Type B pancreatic cell (in vitro differentiated cells): ENCODE results near the gene RALY. TPM values are rescaled to one million over a fixed set of nuclear protein-coding genes. Genes with fewer than 3 reads are reported as not detected.
A peak's percentile ranks its signal among the peaks of the same experiment; 100 is the strongest.

Source experiments
- DNase-seq: peaks from one replicate; pipeline ENCODE4 v3.0.0; 2021; ENCODE audit warnings: mixed read lengths; ENCODE audit not compliant: unreplicated experiment; ENCODE audit errors: extremely low spot score
- H3K27ac Mint-ChIP-seq: 2 replicates; pipeline ENCODE4 v1.8.0; 2021; ENCODE audit warnings: mild to moderate bottlenecking, mixed read lengths
- H3K27me3 Mint-ChIP-seq: 2 replicates; pipeline ENCODE4 v1.8.0; 2021; ENCODE audit warnings: mixed read lengths
- H3K36me3 Mint-ChIP-seq: 2 replicates; pipeline ENCODE4 v1.8.0; 2021; ENCODE audit warnings: mixed read lengths
- H3K4me1 Mint-ChIP-seq: one replicate; pipeline ENCODE4 v1.8.0; 2021; ENCODE audit warnings: mixed read lengths; ENCODE audit not compliant: unreplicated experiment
- H3K4me3 Mint-ChIP-seq: 2 replicates; pipeline ENCODE4 v1.8.0; 2021; ENCODE audit warnings: mild to moderate bottlenecking, mixed read lengths
- H3K9me3 Mint-ChIP-seq: 2 replicates; pipeline ENCODE4 v1.8.0; 2021; ENCODE audit warnings: mixed read lengths
- total RNA-seq: library from RNA; stranded (reverse); gene quantifications from 2 replicates; pipeline ENCODE4 v1.2.1, GENCODE V29; 2021; ENCODE audit warnings: low replicate concordance
- TF ChIP-seq, protein P1 (sequence below): fragments of 200-600 bp; sonication (generic); conservative IDR thresholded peaks from 2 replicates; pipeline ENCODE4 v1.5.0; 2021; ENCODE audit warnings: antibody characterized with exemption, mild to moderate bottlenecking

The RALY gene
- total RNA-seq, 1 donor from 2014 or later, result 215 TPM

DNA sequence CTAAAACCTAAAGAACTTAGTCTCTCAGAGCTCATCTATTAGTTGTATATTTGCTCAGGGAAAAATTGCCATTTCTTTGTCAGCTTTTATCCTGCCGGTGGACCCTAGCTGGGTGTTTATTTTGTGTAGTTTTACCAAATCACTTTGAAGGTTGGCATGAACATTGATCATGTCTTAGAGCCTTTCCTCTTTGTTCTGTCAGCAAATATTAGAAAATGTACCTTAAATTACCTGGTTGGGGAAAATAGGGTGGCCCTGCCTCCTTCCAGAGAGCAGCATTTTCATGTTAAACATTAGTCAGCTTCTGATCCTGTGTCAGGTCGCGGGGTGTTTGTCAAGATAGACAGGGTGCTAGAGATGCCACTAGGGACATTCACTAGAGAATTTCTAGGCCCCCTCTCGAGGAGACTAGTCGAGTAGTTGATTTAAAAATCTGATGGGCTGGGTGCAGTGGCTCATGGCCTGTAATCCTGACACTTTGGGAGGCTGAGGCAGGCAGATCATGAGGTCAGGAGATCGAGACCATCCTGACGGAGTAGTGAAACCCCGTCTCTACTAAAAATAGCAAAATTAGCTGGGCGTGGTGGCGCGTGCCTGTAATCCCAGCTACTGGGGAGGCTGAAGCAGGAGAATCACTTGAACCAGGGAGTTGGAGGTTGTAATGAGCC is 11.2 kb downstream of the RALY start:
- TF ChIP-seq, protein P1, sequence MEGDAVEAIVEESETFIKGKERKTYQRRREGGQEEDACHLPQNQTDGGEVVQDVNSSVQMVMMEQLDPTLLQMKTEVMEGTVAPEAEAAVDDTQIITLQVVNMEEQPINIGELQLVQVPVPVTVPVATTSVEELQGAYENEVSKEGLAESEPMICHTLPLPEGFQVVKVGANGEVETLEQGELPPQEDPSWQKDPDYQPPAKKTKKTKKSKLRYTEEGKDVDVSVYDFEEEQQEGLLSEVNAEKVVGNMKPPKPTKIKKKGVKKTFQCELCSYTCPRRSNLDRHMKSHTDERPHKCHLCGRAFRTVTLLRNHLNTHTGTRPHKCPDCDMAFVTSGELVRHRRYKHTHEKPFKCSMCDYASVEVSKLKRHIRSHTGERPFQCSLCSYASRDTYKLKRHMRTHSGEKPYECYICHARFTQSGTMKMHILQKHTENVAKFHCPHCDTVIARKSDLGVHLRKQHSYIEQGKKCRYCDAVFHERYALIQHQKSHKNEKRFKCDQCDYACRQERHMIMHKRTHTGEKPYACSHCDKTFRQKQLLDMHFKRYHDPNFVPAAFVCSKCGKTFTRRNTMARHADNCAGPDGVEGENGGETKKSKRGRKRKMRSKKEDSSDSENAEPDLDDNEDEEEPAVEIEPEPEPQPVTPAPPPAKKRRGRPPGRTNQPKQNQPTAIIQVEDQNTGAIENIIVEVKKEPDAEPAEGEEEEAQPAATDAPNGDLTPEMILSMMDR, result no peak
- H3K27ac Mint-ChIP-seq, result no peak overlapping the region
- H3K9me3 Mint-ChIP-seq, result no peaks in the 10 kb centered on the region
- peaks cover 42% of the 10 kb centered on the region for H3K36me3 Mint-ChIP-seq
- peaks cover 58% of the 10 kb centered on the region for H3K4me1 Mint-ChIP-seq
- DNase-seq, result no peak
- peak overlapping the region; percentile 42 for H3K4me3 Mint-ChIP-seq
- H3K27me3 Mint-ChIP-seq, result no peaks in the 10 kb centered on the region

DNA sequence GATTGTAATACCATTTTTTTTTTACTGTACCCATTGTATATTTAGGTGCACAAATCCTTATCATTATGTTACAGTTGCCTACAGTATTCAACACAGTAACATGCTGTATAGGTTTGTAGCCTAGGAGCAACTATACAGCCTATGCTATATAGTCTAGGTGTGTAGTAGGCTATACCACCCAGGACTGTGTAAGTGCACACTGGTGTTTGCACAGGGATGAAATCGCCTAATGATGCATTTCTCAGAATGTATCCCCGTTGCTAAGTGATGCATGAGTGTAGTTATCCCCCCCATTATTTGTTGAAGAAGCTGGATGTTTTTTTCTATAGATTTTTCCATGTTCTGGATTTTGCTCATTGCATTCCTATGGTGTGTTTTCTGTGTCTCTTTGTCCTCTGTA is 12.9 kb downstream of the RALY start:
- TF ChIP-seq, protein P1, result no peak
- H3K36me3 Mint-ChIP-seq, result peaks cover 37% of the 10 kb centered on the region
- peaks cover 59% of the 10 kb centered on the region for H3K4me1 Mint-ChIP-seq
- H3K27me3 Mint-ChIP-seq, result no peaks in the 10 kb centered on the region
- no peak for DNase-seq
- no peak overlapping the region for H3K27ac Mint-ChIP-seq
- no peaks in the 10 kb centered on the region for H3K9me3 Mint-ChIP-seq
- H3K4me3 Mint-ChIP-seq, result no peak overlapping the region

DNA sequence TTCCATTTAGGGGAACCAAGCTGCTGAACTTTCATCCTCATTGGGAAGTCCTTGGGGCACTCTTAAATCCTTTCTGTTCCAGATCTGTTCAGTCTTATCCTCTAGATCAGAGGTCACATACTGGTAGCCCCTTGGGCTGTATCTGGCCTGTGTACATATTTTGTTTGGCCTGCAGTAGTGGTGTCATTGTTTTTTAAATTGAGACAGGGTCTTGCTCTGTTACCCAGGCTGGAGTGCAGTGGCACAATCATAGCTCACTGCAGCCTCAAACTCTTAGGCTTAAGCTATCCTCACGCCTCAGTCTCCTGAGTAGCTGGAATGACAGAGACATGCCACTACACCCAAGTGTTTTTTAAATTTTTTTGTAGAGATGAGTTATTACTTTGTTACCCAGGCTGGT is 14.8 kb downstream of the RALY start:
- H3K4me3 Mint-ChIP-seq, result no peak overlapping the region
- H3K9me3 Mint-ChIP-seq, result no peaks in the 10 kb centered on the region
- no peak overlapping the region for H3K27ac Mint-ChIP-seq
- no peak for DNase-seq
- TF ChIP-seq, protein P1, result no peak
- no peaks in the 10 kb centered on the region for H3K27me3 Mint-ChIP-seq
- H3K4me1 Mint-ChIP-seq, result peaks cover 56% of the 10 kb centered on the region
- peaks cover 25% of the 10 kb centered on the region for H3K36me3 Mint-ChIP-seq

DNA sequence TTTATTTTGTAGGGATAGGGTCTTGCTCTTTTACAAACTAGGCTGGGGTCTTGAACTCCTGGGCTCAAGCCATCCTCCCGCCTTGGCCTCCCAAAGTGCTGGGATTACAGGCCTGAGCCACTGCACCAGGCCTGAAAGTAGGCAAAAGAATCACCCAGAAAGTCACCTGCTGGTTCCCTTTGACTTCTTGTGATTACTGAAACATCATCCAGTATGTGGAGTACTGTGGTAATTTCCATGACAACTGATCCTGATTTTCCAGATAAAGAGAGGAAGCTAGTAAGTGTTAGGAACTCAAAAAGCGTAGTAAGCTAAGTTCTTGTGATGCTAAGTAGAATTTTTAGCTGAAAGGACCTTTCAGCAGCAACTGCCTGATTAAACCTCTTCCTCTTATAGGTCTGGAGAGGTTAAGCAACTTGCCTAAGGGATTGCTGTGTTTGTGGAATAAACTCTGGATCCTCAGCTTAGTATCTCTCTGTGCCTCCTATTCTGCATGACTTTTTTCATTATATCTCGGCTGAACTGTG is 16.8 kb downstream of the RALY start:
- no peak overlapping the region for H3K27ac Mint-ChIP-seq
- TF ChIP-seq, protein P1, result no peak
- H3K9me3 Mint-ChIP-seq, result no peaks in the 10 kb centered on the region
- H3K4me1 Mint-ChIP-seq, result peaks cover 49% of the 10 kb centered on the region
- peaks cover 15% of the 10 kb centered on the region for H3K36me3 Mint-ChIP-seq
- H3K27me3 Mint-ChIP-seq, result no peaks in the 10 kb centered on the region
- no peak for DNase-seq
- no peak overlapping the region for H3K4me3 Mint-ChIP-seq

DNA sequence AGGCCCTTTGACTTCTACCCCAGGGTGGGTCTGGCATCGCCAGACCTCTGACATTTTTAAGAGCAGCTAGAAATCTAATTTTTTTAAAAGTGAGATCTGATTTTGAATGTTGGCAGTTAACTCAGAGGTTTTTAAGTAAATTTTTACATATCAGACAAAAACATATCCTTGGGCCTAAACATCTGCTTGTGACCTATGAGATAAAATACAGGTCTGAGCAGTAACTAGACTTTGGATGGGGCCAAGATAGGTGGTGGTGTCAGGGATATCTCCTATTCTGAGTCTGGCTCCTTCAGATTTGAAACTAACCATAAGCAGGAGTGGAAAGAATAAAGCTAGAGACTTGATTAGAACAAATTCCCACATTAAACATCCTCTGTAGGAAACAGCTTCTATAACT is 17.6 kb downstream of the RALY start:
- Mint-ChIP-seq H3K27me3 (no peaks in the 10 kb centered on the region), H3K36me3 (peaks cover 18% of the 10 kb centered on the region), H3K4me3 (no peak overlapping the region), H3K27ac (no peak overlapping the region), H3K9me3 (no peaks in the 10 kb centered on the region), H3K4me1 (peaks cover 57% of the 10 kb centered on the region)
- TF ChIP-seq, protein P1, result no peak
- no peak for DNase-seq
